A673 (cell line): ENCODE measurements around the gene NCOA6. TPM values are rescaled to one million over a fixed set of nuclear protein-coding genes. Genes with fewer than 3 reads are reported as not detected.
"Not testable (repeated sequence)": the region's sequence is repeated elsewhere in the genome, so short reads cannot be mapped to it uniquely, and the experiment has no call there.

Source experiments
- BruUV-seq: library from RNA; stranded (reverse); fragments of 400-500 nt; replicated peaks from 2 replicates; lab custom pipeline; 2021; lab: Mats Ljungman, UMichigan
- CTCF ChIA-PET: fragments of 300-600 bp; sonication (Branson Sonifier 250); formaldehyde crosslinking; loops from one replicate; lab custom pipeline; 2022; ENCODE audit warnings: antibody characterized with exemption; lab: Charles Lee
- POLR2A ChIA-PET: fragments of 300-600 bp; sonication (Branson Sonifier 250); formaldehyde crosslinking; loops from one replicate; lab custom pipeline; 2022; ENCODE audit warnings: antibody characterized with exemption; ENCODE audit not compliant: low non-redundant PET; lab: Charles Lee
- DNase-seq: peaks from one replicate; pipeline ENCODE4 v3.0.0-alpha.2; 2015; ENCODE audit warnings: low spot score
- H3K27ac ChIP-seq: fragments of 200-600 bp; sonication (generic); 2 replicates; pipeline ENCODE4 v1.5.1; 2016; ENCODE audit warnings: mixed run types, low read depth, mild to moderate bottlenecking, mixed read lengths, antibody characterized with exemption, low read length; ENCODE audit not compliant: poor library complexity, severe bottlenecking
- H3K27me3 ChIP-seq: fragments of 200-600 bp; sonication (generic); replicated peaks from 2 replicates; pipeline ENCODE4 v1.6.1; 2017; ENCODE audit warnings: mixed run types, low read depth, mild to moderate bottlenecking, mixed read lengths, antibody characterized with exemption, low read length; ENCODE audit not compliant: insufficient read depth, poor library complexity
- H3K36me3 ChIP-seq: fragments of 200-600 bp; sonication (generic); 2 replicates; pipeline ENCODE4 v1.6.1; 2016; ENCODE audit warnings: mixed run types, mild to moderate bottlenecking, mixed read lengths, antibody characterized with exemption, low read length; ENCODE audit not compliant: insufficient read depth, poor library complexity, severe bottlenecking
- H3K4me1 ChIP-seq: fragments of 200-600 bp; sonication (generic); 2 replicates; pipeline ENCODE4 v1.6.1; 2017; ENCODE audit warnings: mixed run types, mild to moderate bottlenecking, mixed read lengths, antibody characterized with exemption, low read length; ENCODE audit not compliant: insufficient read depth, poor library complexity, severe bottlenecking
- H3K4me3 ChIP-seq: fragments of 200-600 bp; sonication (generic); 2 replicates; pipeline ENCODE4 v1.5.1; 2016; ENCODE audit warnings: low read depth, mixed run types, mild to moderate bottlenecking, mixed read lengths, low read length; ENCODE audit not compliant: poor library complexity, severe bottlenecking
- H3K9me3 ChIP-seq: fragments of 200-600 bp; sonication (generic); 2 replicates; pipeline ENCODE4 v1.6.1; 2016; ENCODE audit warnings: mixed run types, low read depth, mild to moderate bottlenecking, mixed read lengths, antibody characterized with exemption, low read length; ENCODE audit not compliant: poor library complexity, severe bottlenecking
- EZH2 ChIP-seq: fragments of 200-600 bp; sonication (generic); IDR thresholded peaks from 2 replicates; pipeline ENCODE4 v1.6.1; 2017; ENCODE audit warnings: borderline replicate concordance, low read depth, mild to moderate bottlenecking, mixed read lengths, antibody characterized with exemption, low read length; ENCODE audit not compliant: poor library complexity, severe bottlenecking
- intact Hi-C: fragments of 100-400 bp; cut with micrococcal nuclease; formaldehyde crosslinking; loops from one replicate; pipeline ENCODE4 v1.10.0; 2022; ENCODE audit not compliant: unreplicated experiment
- total RNA-seq: library from RNA; stranded (reverse); gene quantifications from 2 replicates; pipeline ENCODE4 v1.2.3, GENCODE V29; 2021
- TF ChIP-seq, protein P1 (sequence below): fragments of 300-800, 200-600 bp; sonication (generic); conservative IDR thresholded peaks from 2 replicates; pipeline ENCODE4 v1.5.1; 2017; ENCODE audit warnings: low read depth, mild to moderate bottlenecking, antibody characterized with exemption, low read length, moderate library complexity, mixed read lengths

The NCOA6 gene
- total RNA-seq, 1 experiment from 2014 or later: 39.9 TPM

DNA sequence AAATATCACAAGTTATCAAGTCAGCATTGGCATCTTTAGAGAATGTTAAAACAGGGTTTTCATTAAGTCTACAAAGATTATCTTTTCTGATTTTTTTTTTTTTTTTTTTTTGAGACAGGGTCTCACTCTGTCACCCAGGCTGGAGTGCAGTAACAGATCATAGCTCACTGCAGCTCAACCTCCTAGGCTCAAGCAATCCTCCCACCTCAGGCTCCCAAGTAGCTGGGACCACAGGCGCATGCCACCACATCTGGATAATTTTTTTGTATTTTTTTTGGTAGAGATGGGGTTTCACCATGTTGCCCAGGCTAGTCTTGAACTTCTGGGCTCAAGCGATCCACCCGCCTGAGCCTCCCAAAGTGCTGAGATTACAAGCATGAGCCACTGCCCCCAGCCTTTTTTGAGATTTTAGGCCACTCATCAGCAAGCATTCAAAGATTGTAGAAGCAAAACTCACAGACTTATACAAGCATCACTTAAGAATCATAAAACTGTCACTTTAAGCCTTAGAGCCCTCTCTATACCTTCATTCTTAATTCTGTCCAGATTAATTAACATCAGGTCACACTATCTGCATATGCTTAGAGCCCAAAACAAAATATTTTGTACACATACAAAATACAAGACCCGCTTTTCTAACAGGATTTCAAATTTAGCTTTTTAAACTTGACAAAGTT lies 32.6 kb downstream of the NCOA6 start:
- intact Hi-C loops: no loop called here
- no TSS peak for BruUV-seq

DNA sequence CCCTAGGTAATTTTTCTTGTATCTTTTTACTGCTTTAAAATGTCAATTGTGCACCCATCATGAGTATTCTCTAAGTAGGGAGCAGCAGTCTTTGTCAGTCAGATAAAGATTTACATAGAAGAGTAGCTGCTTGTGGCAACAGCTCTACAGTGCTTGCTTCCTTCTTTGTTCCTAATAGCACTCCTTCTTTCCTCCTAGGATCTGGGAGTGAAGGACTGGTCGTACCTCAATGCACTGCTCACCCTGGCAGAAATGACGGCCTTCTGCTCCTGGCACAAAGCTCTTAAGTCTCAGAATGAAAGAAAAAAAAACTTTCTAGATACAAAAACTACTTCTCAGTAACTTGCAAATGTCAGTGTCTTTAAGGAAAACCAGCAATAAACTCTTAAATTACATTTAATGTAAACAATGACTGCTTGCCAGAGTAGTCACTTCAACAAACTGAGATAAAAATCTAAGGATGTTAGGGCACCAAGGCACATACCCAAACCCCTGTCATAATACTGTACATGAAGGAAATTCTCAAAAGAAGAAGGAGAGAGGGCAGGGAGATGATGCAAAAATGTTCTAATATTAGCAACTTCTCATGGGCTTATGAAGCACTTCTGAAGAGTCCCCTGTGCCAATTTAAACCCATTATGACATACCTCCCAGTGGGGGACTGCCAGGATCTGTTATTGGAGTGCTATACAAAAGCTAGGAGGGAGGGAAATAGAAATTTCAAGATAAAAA lies 34.0 kb downstream of the NCOA6 start:
- no peak for TF ChIP-seq EZH2
- TF ChIP-seq, protein P1, sequence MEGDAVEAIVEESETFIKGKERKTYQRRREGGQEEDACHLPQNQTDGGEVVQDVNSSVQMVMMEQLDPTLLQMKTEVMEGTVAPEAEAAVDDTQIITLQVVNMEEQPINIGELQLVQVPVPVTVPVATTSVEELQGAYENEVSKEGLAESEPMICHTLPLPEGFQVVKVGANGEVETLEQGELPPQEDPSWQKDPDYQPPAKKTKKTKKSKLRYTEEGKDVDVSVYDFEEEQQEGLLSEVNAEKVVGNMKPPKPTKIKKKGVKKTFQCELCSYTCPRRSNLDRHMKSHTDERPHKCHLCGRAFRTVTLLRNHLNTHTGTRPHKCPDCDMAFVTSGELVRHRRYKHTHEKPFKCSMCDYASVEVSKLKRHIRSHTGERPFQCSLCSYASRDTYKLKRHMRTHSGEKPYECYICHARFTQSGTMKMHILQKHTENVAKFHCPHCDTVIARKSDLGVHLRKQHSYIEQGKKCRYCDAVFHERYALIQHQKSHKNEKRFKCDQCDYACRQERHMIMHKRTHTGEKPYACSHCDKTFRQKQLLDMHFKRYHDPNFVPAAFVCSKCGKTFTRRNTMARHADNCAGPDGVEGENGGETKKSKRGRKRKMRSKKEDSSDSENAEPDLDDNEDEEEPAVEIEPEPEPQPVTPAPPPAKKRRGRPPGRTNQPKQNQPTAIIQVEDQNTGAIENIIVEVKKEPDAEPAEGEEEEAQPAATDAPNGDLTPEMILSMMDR: no peak
- H3K27ac ChIP-seq: peak overlapping the region; percentile 92
- H3K9me3 ChIP-seq: no peaks in the 10 kb centered on the region
- intact Hi-C loops: no loop called here
- no peaks in the 10 kb centered on the region for H3K36me3 ChIP-seq
- H3K4me1 ChIP-seq: peaks cover 33% of the 10 kb centered on the region
- TSS peak; percentile 45 for BruUV-seq
- ChIA-PET CTCF (interaction anchor here (0.6 kb wide), 1 partner anchor 436 kb away, joined by 3 read pairs; no protein-coding TSS in a partner anchor), POLR2A (no interaction called here)
- peak; percentile 83 for DNase-seq
- no peak overlapping the region for H3K4me3 ChIP-seq
- no peaks in the 10 kb centered on the region for H3K27me3 ChIP-seq

More for the DNA sequence above, 32.6 kb downstream of the NCOA6 start:
- Histone ChIP-seq H3K36me3 (no peaks in the 10 kb centered on the region), H3K27ac (peak overlapping the region; percentile 92), H3K4me3 (no peak overlapping the region), H3K4me1 (peaks cover 33% of the 10 kb centered on the region), H3K27me3 (no peaks in the 10 kb centered on the region), H3K9me3 (no peaks in the 10 kb centered on the region)
- POLR2A ChIA-PET: no interaction called here
- TF ChIP-seq, protein P1: no peak
- TF ChIP-seq EZH2: no peak
- DNase-seq: no peak
- CTCF ChIA-PET: no interaction called here

DNA sequence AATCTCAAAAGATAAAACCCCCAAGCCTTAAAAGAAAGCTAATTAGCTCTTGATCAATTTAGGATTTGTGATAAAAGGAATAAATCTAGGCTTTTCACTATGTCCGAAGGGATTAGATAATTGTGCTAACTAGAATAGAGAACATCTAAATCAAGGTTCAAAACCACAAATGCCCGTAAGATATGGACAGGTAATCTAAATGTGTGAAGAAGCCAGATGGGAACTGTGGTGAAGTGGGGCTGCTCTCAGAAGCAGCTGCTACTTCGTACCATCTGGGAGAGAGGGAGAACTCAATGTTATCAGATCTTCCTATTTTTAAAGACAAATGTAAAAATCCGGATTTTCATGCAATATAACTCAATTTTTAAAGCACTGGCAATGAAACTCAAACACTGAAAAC lies 44.2 kb downstream of the NCOA6 start:
- intact Hi-C loops: no loop called here
- TF ChIP-seq EZH2: no peak
- TF ChIP-seq, protein P1: no peak
- no TSS peak for BruUV-seq
- Histone ChIP-seq H3K4me1 (no peaks in the 10 kb centered on the region), H3K9me3 (no peaks in the 10 kb centered on the region), H3K27ac (no peak overlapping the region), H3K4me3 (no peak overlapping the region), H3K36me3 (peaks cover 3% of the 10 kb centered on the region), H3K27me3 (no peaks in the 10 kb centered on the region)
- CTCF ChIA-PET: interaction anchor here (1.0 kb wide), 1 partner anchor 11 kb away, joined by 3 read pairs; no protein-coding TSS in a partner anchor
- no peak for DNase-seq
- POLR2A ChIA-PET: no interaction called here

DNA sequence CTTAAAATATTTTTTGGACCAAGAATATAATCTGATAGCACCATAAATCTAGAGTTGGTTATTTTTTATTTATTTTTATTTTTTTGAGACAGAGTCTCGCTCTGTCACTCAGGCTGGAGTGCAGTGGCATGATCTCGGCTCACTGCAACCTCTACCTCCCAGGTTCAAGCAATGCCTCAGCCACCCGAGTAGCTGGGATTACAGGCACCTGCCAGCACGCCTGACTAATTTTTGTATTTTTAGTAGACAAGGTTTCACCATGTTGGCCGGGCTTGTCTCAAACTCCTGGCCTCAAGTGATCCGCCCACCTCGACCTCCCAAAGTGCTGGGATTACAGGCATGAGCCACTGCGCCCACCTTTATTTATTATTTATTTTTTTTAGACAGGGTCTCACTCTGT lies 45.2 kb downstream of the NCOA6 start:
- H3K4me3 ChIP-seq, BruUV-seq, DNase-seq, intact Hi-C loops, H3K9me3 ChIP-seq, H3K27me3 ChIP-seq, H3K27ac ChIP-seq, POLR2A ChIA-PET, CTCF ChIA-PET, H3K36me3 ChIP-seq, H3K4me1 ChIP-seq: not testable (repeated sequence)
